GM19463 (cell line): ENCODE measurements around the gene SGCA.

Experiments used
- ATAC-seq: cut with Tn5 transposase; IDR thresholded peaks from one replicate; pipeline ENCODE4 v1.9.1; 2021; ENCODE audit warnings: mild to moderate bottlenecking, moderate library complexity; ENCODE audit not compliant: unreplicated experiment

SGCA gene

DNA sequence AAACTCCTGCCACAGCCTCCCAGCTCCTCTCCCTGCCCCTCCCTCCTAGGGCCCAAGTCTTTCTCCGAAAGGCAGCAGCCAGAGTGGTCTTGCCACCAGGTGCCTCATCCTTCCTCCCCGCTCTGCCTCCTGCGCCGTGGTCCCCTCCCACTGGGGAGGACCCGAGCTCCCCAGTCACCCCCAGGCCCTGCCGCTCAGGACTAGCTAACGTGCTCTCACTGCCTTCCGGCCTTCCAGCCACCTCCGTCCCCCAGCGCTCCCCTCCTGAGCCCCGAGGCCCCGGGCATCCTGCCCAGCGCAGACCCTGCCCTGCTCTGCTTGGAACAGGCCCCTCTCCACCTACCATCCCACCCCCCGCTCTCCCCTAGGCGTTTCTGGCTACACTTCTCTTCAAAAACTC, 55.0 kb downstream of the SGCA start:
- no peak for ATAC-seq

DNA sequence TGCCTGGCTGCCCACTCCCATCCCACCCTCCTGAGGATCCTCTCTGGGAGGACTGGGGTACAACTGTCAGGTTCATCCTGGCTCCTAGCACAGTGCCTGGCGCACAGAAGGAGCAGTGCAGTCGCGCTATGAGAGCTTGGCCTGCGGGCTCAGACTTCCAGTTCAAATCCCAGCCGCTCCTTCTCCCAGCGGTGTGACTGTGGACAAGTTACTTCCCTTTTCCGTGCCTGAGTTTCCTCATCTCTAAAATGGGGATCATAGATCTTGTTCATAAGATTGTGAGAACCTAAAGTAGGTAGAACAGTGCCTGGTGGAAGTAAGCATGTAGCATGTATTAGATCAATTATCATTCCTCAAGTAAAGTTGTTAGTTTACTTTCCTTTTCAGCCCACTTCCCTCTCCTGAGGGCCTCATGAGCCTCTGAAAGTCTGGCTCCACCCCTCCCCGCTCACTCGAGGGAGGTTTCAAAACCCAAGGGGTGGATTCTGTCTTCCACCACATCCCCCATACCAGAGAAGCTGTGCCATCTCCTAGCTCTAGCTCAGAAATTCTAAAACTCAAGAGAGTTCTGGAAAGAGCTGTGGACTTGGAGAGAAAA, 55.6 kb downstream of the SGCA start:
- ATAC-seq = no peak

DNA sequence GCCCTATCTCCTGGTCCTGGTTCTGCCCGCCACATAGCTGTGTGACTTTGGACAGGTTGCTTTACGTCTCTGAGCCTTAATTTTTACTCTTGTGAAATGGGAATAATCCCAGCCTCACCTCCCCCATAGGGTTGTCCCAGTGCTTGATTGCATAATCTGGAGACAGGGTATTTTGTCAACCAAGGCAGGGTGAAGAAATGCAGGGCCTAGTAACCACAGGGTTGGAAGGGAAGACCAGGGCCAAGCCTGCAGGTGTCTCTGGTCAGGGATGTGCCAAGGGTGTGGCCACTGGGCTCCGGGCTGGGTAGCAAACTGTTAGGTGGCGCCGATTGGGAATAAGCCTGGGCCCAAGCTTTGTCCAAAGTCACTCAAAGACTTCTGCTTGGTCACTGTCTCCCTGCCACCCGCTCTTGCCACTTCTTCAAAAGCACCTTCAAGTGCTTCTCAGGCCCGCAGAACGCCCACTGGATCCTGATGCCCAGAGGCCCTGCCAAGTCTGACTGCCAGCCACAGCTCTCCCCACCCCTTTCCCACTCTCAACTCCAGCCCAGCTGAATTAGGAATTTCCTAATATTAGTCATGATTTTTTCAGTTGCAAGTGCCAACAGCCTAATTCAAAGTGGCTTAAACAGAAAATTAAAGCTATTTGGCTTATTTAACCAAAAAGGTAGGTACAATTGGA, 56.2 kb downstream of the SGCA start:
- ATAC-seq = no peak

DNA sequence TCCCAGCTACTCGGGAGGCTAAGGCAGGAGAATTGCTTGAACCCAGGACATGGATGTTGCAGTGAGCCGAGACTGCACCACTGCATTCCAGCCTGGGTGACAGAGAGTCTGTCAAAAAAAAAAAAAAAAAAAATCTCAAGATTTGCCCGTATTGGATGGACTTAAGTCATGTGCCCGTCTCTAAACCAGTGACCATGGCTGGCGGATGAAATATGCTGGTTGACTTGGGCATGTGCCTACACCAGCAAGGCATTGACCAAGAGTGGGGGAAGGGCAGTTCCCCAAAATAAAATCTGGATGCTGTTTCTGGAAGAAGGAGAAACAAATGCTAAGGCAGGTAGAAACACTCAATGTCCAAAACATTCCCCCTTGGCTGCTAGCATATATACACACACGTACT, 57.1 kb downstream of the SGCA start:
- ATAC-seq = no peak
